K562 (cell line): ENCODE results near the gene ZFPM1. TPM values are rescaled to one million over a fixed set of nuclear protein-coding genes. Genes with fewer than 3 reads are reported as not detected.

Experiments
- ETV6 ChIP-seq, 3 experiments: fragments of 150-350 bp in 1 of 3; sonication (generic) in 1 of 3; formaldehyde crosslinking in 1 of 3; IDR thresholded peaks; 2 replicates each; pipeline versions ENCODE4 v1.6.1 to v1.8.0; 2014 to 2022; ENCODE audit warnings: borderline replicate concordance in 2 of 3, low read depth in 2 of 3, antibody characterized with exemption in 1 of 3, low read length in 1 of 3, mild to moderate bottlenecking in 1 of 3, missing genetic modification reagents in 1 of 3
- NONO ChIP-seq, 2 experiments: fragments of 200-400 bp in 1 of 2; fragments of 450-650 bp in 1 of 2; formaldehyde crosslinking in 1 of 2; IDR thresholded peaks; 2 replicates each; pipeline ENCODE4 v1.6.1; 2017; ENCODE audit warnings: low read depth in 2 of 2, mild to moderate bottlenecking in 2 of 2, moderate library complexity in 2 of 2, low read length in 1 of 2
- PRMT5 ChIP-seq: sonication (generic); formaldehyde crosslinking; IDR thresholded peaks from 2 replicates; pipeline ENCODE4 v1.5.0; 2020; ENCODE audit warnings: missing genetic modification reagents
- RNF219 ChIP-seq: fragments of 250-450 bp; sonication (Bioruptor Pico); IDR thresholded peaks from 2 replicates; pipeline ENCODE4 v1.5.0; 2022; ENCODE audit warnings: mild to moderate bottlenecking
- SMAD2 ChIP-seq: fragments of 150-350 bp; IDR thresholded peaks from 2 replicates; pipeline ENCODE4 v1.6.1; 2014; ENCODE audit warnings: low read depth, mild to moderate bottlenecking, low read length
- VEZF1 ChIP-seq: fragments of 200-800 bp; sonication (Bioruptor generic); IDR thresholded peaks from 2 replicates; pipeline ENCODE4 v1.6.1; 2017; ENCODE audit warnings: missing genetic modification characterization, missing compliant biosample characterization
- ZBTB40 ChIP-seq, 2 experiments: fragments of 450-650 bp in 1 of 2; sonication (generic) in 1 of 2; formaldehyde crosslinking in 1 of 2; IDR thresholded peaks; 2 replicates each; pipeline versions ENCODE4 v1.7.1 to v1.9.0; 2016 to 2022; ENCODE audit warnings: inconsistent platforms in 1 of 2, mild to moderate bottlenecking in 1 of 2, missing genetic modification reagents in 1 of 2
- polyA plus RNA-seq, 8 experiments: library from polyadenylated mRNA; depleted of rRNA in 4 of 8; stranded (reverse) in 5 of 8; unstranded in 3 of 8; fragments of >200 nt; fragmentation: Nextera tagmentation in 2 of 8; fragmentation: Illumina TruSeq in 1 of 8; extraction: Ambion mirVana in 2 of 8; extraction: Trizol in 1 of 8; gene quantifications; 2 replicates each; pipeline versions ENCODE4 v1.2.1 to v1.2.3, GENCODE V29; 2011 to 2014; ENCODE audit warnings: inconsistent platforms in 1 of 8, missing spikeins in 1 of 8
- total RNA-seq, 7 experiments: library from RNA; depleted of rRNA in 6 of 7; stranded (reverse); fragments of >200 nt in 6 of 7; fragmentation: Illumina TruSeq in 2 of 7; extraction: Trizol in 2 of 7; gene quantifications; 2 replicates each; pipeline versions ENCODE4 v1.2.1 to v1.2.3, GENCODE V29; 2011 to 2021; ENCODE audit warnings: low replicate concordance in 1 of 7
- TF ChIP-seq, protein P1 (sequence below): fragments of 450-650 bp; IDR thresholded peaks from one replicate; pipeline ENCODE4 v1.6.1; 2018; ENCODE audit warnings: mild to moderate bottlenecking, moderate library complexity; ENCODE audit not compliant: partially characterized antibody

Gene ZFPM1
- total and polyA plus RNA-seq, 9 of the 15 experiments (the other 6 are each of a cell fraction or from before 2014, with no cell fraction given), result 0.03 to 35.9 (median 1.4) TPM

DNA sequence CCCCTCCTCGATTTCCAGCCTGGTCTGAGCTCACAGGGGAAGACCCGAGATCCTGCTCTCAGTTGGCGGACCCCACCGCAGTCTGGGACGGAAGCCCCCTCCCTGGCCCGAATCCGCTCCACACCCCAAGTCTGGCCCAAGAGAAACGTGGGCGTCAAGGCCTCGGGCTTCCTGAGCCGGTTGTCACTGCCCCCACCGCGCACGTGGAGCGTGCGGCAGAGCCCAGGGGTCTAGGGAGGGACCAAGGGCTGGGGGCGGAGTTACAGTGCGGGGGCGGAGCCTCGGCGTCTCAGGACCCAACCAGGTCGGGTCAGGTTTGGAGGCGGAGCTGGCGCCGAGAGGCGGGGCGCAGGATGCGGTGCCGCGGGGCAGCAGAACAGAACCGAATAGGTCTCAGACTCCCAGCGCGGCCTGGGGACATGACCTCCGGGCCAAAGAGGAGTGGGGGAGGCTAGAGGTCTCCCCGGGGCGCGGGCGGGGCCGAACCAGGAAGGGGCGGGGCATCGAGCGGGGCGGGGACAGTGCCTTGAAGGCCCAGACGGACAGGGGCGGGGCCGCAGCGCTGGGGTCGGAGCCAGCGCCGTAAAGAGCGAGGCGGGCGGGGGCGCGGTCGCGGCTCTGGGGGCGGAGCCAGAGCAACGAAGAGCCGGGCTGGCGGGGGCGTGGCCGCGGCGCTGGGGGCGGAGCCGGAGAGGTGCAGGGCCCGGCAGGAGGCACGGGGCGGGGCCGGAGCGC lies 431 bp upstream of the ZFPM1 start (continued):
- TF ChIP-seq ZBTB40 (IDR thresholded peaks at IDR 0.05) (no peak), ZBTB40 (CRISPR knock-in tag; IDR thresholded peaks at IDR 0.05) (no peak), RNF219 (CRISPR knock-in tag) (no peak), ETV6 (IDR thresholded peaks at IDR 0.05; ENCODE audit: borderline replicate concordance in 1 of 2, low read depth in 2 of 2, low read length in 1 of 2) (no peak), ETV6 (CRISPR knock-in tag; IDR thresholded peaks at IDR 0.05; ENCODE audit: borderline replicate concordance) (peak; percentile 79; the same call in 1 of the 2 replicates), PRMT5 (CRISPR knock-in tag) (no peak), SMAD2 (no peak), NONO (IDR thresholded peaks at IDR 0.05; ENCODE audit: low read depth in 2 of 2, low read length in 1 of 2) (no peak), VEZF1 (CRISPR knock-in tag) (peak; percentile 65)
- TF ChIP-seq, protein P1, sequence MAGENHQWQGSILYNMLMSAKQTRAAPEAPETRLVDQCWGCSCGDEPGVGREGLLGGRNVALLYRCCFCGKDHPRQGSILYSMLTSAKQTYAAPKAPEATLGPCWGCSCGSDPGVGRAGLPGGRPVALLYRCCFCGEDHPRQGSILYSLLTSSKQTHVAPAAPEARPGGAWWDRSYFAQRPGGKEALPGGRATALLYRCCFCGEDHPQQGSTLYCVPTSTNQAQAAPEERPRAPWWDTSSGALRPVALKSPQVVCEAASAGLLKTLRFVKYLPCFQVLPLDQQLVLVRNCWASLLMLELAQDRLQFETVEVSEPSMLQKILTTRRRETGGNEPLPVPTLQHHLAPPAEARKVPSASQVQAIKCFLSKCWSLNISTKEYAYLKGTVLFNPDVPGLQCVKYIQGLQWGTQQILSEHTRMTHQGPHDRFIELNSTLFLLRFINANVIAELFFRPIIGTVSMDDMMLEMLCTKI, result no peak
